Suprapubic skin (tissue), 3 donors: ENCODE measurements around the gene CENPX.

ENCODE experiments used
- EP300 ChIP-seq: sonication (generic); formaldehyde crosslinking; IDR thresholded peaks from one replicate; pipeline ENCODE4 v1.6.1; 2017; ENCODE audit warnings: antibody characterized with exemption
- TF ChIP-seq, protein P1 (sequence below), 2 donors: fragments of 200-600 bp in 1 of 2; fragments of 450-650 bp in 1 of 2; sonication (generic) in 1 of 2; IDR thresholded peaks; one replicate each; pipeline ENCODE4 v1.5.1; 2016 to 2019; ENCODE audit warnings: antibody characterized with exemption in 2 of 2, mild to moderate bottlenecking in 1 of 2, moderate library complexity in 1 of 2

DNA sequence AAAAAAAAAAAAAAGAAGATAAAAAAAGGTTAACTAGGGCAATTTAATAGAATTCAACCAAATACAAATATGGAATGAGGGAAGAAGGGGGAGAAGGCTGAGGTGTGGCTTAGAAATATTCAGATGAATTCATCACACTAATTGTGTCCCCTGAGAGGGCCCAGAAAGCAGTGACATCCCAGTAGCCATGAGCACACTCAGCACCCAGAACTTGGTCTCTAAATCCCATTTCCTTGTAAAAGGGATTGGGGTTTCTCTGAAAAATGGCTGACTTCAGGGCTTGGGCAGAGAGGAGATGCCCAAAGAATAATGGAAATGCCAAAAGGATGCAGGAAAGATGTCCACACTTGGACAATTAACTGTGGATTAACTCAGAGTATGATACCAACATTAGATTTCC, 49.2 kb downstream of the CENPX start:
- TF ChIP-seq, protein P1, sequence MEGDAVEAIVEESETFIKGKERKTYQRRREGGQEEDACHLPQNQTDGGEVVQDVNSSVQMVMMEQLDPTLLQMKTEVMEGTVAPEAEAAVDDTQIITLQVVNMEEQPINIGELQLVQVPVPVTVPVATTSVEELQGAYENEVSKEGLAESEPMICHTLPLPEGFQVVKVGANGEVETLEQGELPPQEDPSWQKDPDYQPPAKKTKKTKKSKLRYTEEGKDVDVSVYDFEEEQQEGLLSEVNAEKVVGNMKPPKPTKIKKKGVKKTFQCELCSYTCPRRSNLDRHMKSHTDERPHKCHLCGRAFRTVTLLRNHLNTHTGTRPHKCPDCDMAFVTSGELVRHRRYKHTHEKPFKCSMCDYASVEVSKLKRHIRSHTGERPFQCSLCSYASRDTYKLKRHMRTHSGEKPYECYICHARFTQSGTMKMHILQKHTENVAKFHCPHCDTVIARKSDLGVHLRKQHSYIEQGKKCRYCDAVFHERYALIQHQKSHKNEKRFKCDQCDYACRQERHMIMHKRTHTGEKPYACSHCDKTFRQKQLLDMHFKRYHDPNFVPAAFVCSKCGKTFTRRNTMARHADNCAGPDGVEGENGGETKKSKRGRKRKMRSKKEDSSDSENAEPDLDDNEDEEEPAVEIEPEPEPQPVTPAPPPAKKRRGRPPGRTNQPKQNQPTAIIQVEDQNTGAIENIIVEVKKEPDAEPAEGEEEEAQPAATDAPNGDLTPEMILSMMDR (IDR thresholded peaks at IDR 0.05) = no peak
- TF ChIP-seq EP300 = no peak
